ENCODE measurements around the gene NME9. TPM values are rescaled to one million over a fixed set of nuclear protein-coding genes. Genes with fewer than 3 reads are reported as not detected.

The NME9 gene
- total and polyA plus RNA-seq, 2 donors (not counting 3 experiments of a cell fraction or from before 2014, with no cell fraction given): 0.08 TPM; not detected in 1

- Histone ChIP-seq H3K27me3 (ENCODE audit: control insufficient read depth in 2 of 2, insufficient read depth in 2 of 2, low read length in 2 of 2) (no peaks in the 10 kb centered on the region), H4K20me1 (replicated peaks; ENCODE audit: control insufficient read depth, extremely low read depth, insufficient read depth, low read length) (no peaks in the 10 kb centered on the region), H3K27ac (ENCODE audit: insufficient read depth, low read depth, low read length) (no peak overlapping the region), H3K4me1 (ENCODE audit: control insufficient read depth, extremely low read depth, insufficient read depth, low read length) (no peaks in the 10 kb centered on the region), H3K4me3 (replicated peaks in 1 of 3; ENCODE audit: insufficient read depth in 1 of 3, low read depth in 1 of 3, low read length in 3 of 3) (no peak overlapping the region), H3K9me3 (replicated peaks; ENCODE audit: control insufficient read depth, insufficient read depth, low read length) (no peaks in the 10 kb centered on the region), H3K9me1 (replicated peaks; ENCODE audit: control insufficient read depth, extremely low read depth, insufficient read depth, low read length) (no peaks in the 10 kb centered on the region), H3K4me2 (ENCODE audit: insufficient read depth, low read length) (no peak overlapping the region), H3K9ac (replicated peaks; ENCODE audit: extremely low read depth, insufficient read depth, low read length) (no peak overlapping the region), H3K79me2 (ENCODE audit: control insufficient read depth, insufficient read depth, low read length) (no peaks in the 10 kb centered on the region), H3K36me3 (ENCODE audit: control insufficient read depth in 2 of 2, extremely low read depth in 1 of 2, insufficient read depth in 2 of 2, low read length in 2 of 2) (peaks cover 3 to 6% of the 10 kb centered on the region in 2 experiments), H2AFZ (ENCODE audit: low read depth, low read length) (no peak overlapping the region)
- no TSS peak for BruUV-seq (replicated peaks)
- CTCF ChIA-PET: no interaction called here
- dilution Hi-C loops (cut with MboI; ENCODE audit: extremely low pct_ligation_motif_present, low sequenced_read_pairs) (no loop called here), intact Hi-C loops (cut with micrococcal nuclease) (no loop called here)
- no peak for TF ChIP-seq POLR2A (IDR thresholded peaks at IDR 0.05; ENCODE audit: low read depth, low read length)
- TF ChIP-seq MYC (IDR thresholded peaks at IDR 0.05; ENCODE audit: low read depth, low read length): no peak
- no peak for TF ChIP-seq JUN (IDR thresholded peaks at IDR 0.05; ENCODE audit: borderline replicate concordance, insufficient read depth, insufficient read length, low read depth)
- no peak for TF ChIP-seq FOS (IDR thresholded peaks at IDR 0.05; ENCODE audit: borderline replicate concordance, insufficient read depth, low read length)
- TF ChIP-seq EZH2 (IDR thresholded peaks at IDR 0.05; ENCODE audit: borderline replicate concordance, low read depth, low read length, severe bottlenecking): no peak
- no peak for TF ChIP-seq GATA2 (IDR thresholded peaks at IDR 0.05; ENCODE audit: insufficient read depth, insufficient read length, low read depth, low read length)
- no peak for TF ChIP-seq CTCF (IDR thresholded peaks at IDR 0.05; ENCODE audit: extremely low read depth in 1 of 2, insufficient read depth in 1 of 2, low read depth in 1 of 2, low read length in 2 of 2)
- TF ChIP-seq POLR2AphosphoS5 (IDR thresholded peaks at IDR 0.05; ENCODE audit: insufficient read depth, low read depth, low read length): no peak
- POLR2A ChIA-PET: no interaction called here
- DNase-seq (ENCODE audit: low read depth, low spot score): no peak
- no peak for FAIRE-seq
Measured at GRCh38 chr3:138297059-138297607, 32.5 kb downstream of the NME9 start.

Data from endothelial cell of umbilical vein (primary cell).